K562 (cell line): Measurements from ENCODE around the gene TM2D3. TPM values are rescaled to one million over a fixed set of nuclear protein-coding genes. Genes with fewer than 3 reads are reported as not detected.

Experiments
- DACH1 ChIP-seq: fragments of 450-650 bp; IDR thresholded peaks from 2 replicates; pipeline ENCODE4 v1.6.1; 2018; ENCODE audit not compliant: partially characterized antibody
- GABPB2 ChIP-seq: fragments of 250-450 bp; sonication (Bioruptor Pico); conservative IDR thresholded peaks from 2 replicates; pipeline ENCODE4 v1.5.1; 2021; ENCODE audit warnings: mild to moderate bottlenecking
- JUND ChIP-seq, 2 experiments: IDR thresholded peaks; 2 replicates in 1 of 2; 3 replicates in 1 of 2; pipeline ENCODE4 v1.6.1; 2011; ENCODE audit warnings: borderline replicate concordance in 2 of 2, low read depth in 2 of 2, low read length in 2 of 2, improper control_type of control experiment in 1 of 2, missing biosample characterization in 1 of 2, missing genetic modification characterization in 1 of 2, missing genetic modification reagents in 1 of 2
- KAT8 ChIP-seq: fragments of 450-650 bp; IDR thresholded peaks from 2 replicates; pipeline ENCODE4 v1.6.1; 2016; ENCODE audit warnings: low read depth, mild to moderate bottlenecking
- MCM3 ChIP-seq: fragments of 450-650 bp; IDR thresholded peaks from 2 replicates; pipeline ENCODE4 v1.6.1; 2016
- MEF2A ChIP-seq: IDR thresholded peaks from 2 replicates; pipeline ENCODE4 v1.6.1; 2011; ENCODE audit warnings: low read depth, mild to moderate bottlenecking, low read length, moderate library complexity; ENCODE audit not compliant: control insufficient read depth
- MTF1 ChIP-seq: fragments of 250-450 bp; sonication (Bioruptor Pico); IDR thresholded peaks from 2 replicates; pipeline ENCODE4 v1.9.0; 2021; ENCODE audit warnings: moderate library complexity, mild to moderate bottlenecking, inconsistent platforms, borderline replicate concordance
- NFIC ChIP-seq: fragments of 450-650 bp; IDR thresholded peaks from 2 replicates; pipeline ENCODE4 v1.6.1; 2017; ENCODE audit warnings: mild to moderate bottlenecking, inconsistent platforms
- NR2C2 ChIP-seq, 2 experiments: fragments of 200-800 bp in 1 of 2; sonication (Bioruptor generic) in 1 of 2; sonication (generic) in 1 of 2; formaldehyde crosslinking in 1 of 2; IDR thresholded peaks; 2 replicates each; pipeline versions ENCODE4 v1.6.1 to v1.8.0; 2016 to 2022; ENCODE audit warnings: mild to moderate bottlenecking in 1 of 2, missing compliant biosample characterization in 1 of 2, missing genetic modification characterization in 1 of 2, missing genetic modification reagents in 1 of 2
- PHB ChIP-seq: fragments of 250-450 bp; sonication (Bioruptor Pico); IDR thresholded peaks from 2 replicates; pipeline ENCODE4 v1.5.0; 2021
- PURB ChIP-seq: sonication (generic); formaldehyde crosslinking; IDR thresholded peaks from 2 replicates; pipeline ENCODE4 v1.9.0; 2021; ENCODE audit warnings: low read depth, mild to moderate bottlenecking, missing genetic modification reagents
- RFX5 ChIP-seq: IDR thresholded peaks from 2 replicates; pipeline ENCODE4 v1.6.1; 2011; ENCODE audit warnings: low read depth, mild to moderate bottlenecking, improper control_type of control experiment, low read length
- WHSC1 ChIP-seq: IDR thresholded peaks from one replicate; pipeline ENCODE4 v1.6.1; 2012; ENCODE audit warnings: low read length, control low read depth, inconsistent platforms
- ZEB2 ChIP-seq: fragments of 450-650 bp; IDR thresholded peaks from 2 replicates; pipeline ENCODE4 v1.6.1; 2016
- ZNF174 ChIP-seq: fragments of 250-450 bp; sonication (Bioruptor Pico); IDR thresholded peaks from 2 replicates; pipeline ENCODE4 v1.4.0; 2020; ENCODE audit warnings: mild to moderate bottlenecking
- ZNF717 ChIP-seq: fragments of 250-450 bp; sonication (Bioruptor Pico); IDR thresholded peaks from 2 replicates; pipeline ENCODE4 v1.5.0; 2021
- polyA plus RNA-seq, 8 experiments: library from polyadenylated mRNA; depleted of rRNA in 4 of 8; stranded (reverse) in 5 of 8; unstranded in 3 of 8; fragments of >200 nt; fragmentation: Nextera tagmentation in 2 of 8; fragmentation: Illumina TruSeq in 1 of 8; extraction: Ambion mirVana in 2 of 8; extraction: Trizol in 1 of 8; gene quantifications; 2 replicates each; pipeline versions ENCODE4 v1.2.1 to v1.2.3, GENCODE V29; 2011 to 2014; ENCODE audit warnings: inconsistent platforms in 1 of 8, missing spikeins in 1 of 8
- total RNA-seq, 7 experiments: library from RNA; depleted of rRNA in 6 of 7; stranded (reverse); fragments of >200 nt in 6 of 7; fragmentation: Illumina TruSeq in 2 of 7; extraction: Trizol in 2 of 7; gene quantifications; 2 replicates each; pipeline versions ENCODE4 v1.2.1 to v1.2.3, GENCODE V29; 2011 to 2021; ENCODE audit warnings: low replicate concordance in 1 of 7
- TF ChIP-seq, protein P1 (sequence below): IDR thresholded peaks from 2 replicates; pipeline ENCODE4 v1.6.1; 2014; ENCODE audit warnings: antibody characterized with exemption
- TF ChIP-seq, protein P2 (sequence below): fragments of 450-650 bp; IDR thresholded peaks from one replicate; pipeline ENCODE4 v1.6.1; 2018; ENCODE audit warnings: mild to moderate bottlenecking, moderate library complexity; ENCODE audit not compliant: partially characterized antibody
- TF ChIP-seq, protein P3 (sequence below): sonication (generic); formaldehyde crosslinking; IDR thresholded peaks from 2 replicates; pipeline ENCODE4 v1.8.0; 2022; ENCODE audit warnings: mild to moderate bottlenecking, missing genetic modification reagents
- TF ChIP-seq, protein P4 (sequence below): fragments of 200-800 bp; sonication (Bioruptor generic); IDR thresholded peaks from 2 replicates; pipeline ENCODE4 v1.6.1; 2017; ENCODE audit warnings: missing genetic modification characterization, missing compliant biosample characterization

Gene TM2D3
- total and polyA plus RNA-seq, 9 of the 15 experiments (the other 6 are each of a cell fraction or from before 2014, with no cell fraction given), result 16.5 to 67.9 (median 31.3) TPM

DNA sequence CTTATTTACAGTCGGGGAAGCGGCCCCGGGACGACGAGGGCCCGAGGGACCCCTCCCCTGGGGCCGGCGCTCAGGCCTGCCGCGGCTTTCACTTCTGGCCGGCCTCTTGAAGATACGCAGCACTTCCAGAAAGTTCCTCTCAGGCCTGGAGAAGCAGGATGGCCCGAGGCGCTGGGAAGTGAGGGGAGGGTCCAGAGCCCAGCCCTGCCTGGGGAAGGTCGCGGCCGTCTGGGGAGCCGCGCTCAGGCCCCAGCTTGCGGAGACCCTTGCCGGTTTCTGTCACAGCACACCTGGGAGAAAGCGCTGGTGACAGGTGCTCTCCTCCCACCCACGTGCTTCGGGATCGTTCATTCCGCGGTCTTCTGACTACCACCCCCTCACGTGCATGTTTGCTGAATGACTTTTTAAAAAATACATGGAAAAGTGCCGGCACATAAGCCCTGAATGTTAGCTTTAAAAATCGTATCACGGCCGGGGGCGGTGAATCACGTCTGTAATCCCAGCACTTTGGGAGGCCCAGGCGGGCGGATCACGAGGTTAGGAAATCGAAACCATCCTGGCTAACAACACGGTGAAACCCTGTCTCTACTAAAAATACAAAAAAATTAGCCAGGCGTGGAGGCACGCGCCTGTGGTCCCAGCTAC, 727 bp upstream of the TM2D3 start (continued):
- TF ChIP-seq, protein P1, sequence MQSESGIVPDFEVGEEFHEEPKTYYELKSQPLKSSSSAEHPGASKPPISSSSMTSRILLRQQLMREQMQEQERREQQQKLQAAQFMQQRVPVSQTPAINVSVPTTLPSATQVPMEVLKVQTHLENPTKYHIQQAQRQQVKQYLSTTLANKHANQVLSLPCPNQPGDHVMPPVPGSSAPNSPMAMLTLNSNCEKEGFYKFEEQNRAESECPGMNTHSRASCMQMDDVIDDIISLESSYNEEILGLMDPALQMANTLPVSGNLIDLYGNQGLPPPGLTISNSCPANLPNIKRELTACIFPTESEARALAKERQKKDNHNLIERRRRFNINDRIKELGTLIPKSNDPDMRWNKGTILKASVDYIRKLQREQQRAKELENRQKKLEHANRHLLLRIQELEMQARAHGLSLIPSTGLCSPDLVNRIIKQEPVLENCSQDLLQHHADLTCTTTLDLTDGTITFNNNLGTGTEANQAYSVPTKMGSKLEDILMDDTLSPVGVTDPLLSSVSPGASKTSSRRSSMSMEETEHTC, result 0 out of 2 replicates have a peak, but pooled peaks have one; percentile 30
- no peak for TF ChIP-seq DACH1
- TF ChIP-seq, protein P2, sequence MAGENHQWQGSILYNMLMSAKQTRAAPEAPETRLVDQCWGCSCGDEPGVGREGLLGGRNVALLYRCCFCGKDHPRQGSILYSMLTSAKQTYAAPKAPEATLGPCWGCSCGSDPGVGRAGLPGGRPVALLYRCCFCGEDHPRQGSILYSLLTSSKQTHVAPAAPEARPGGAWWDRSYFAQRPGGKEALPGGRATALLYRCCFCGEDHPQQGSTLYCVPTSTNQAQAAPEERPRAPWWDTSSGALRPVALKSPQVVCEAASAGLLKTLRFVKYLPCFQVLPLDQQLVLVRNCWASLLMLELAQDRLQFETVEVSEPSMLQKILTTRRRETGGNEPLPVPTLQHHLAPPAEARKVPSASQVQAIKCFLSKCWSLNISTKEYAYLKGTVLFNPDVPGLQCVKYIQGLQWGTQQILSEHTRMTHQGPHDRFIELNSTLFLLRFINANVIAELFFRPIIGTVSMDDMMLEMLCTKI, result no peak
- TF ChIP-seq PURB (CRISPR knock-in tag), result no peak
- TF ChIP-seq MCM3, result no peak
- no peak for TF ChIP-seq RFX5
- TF ChIP-seq, protein P3, sequence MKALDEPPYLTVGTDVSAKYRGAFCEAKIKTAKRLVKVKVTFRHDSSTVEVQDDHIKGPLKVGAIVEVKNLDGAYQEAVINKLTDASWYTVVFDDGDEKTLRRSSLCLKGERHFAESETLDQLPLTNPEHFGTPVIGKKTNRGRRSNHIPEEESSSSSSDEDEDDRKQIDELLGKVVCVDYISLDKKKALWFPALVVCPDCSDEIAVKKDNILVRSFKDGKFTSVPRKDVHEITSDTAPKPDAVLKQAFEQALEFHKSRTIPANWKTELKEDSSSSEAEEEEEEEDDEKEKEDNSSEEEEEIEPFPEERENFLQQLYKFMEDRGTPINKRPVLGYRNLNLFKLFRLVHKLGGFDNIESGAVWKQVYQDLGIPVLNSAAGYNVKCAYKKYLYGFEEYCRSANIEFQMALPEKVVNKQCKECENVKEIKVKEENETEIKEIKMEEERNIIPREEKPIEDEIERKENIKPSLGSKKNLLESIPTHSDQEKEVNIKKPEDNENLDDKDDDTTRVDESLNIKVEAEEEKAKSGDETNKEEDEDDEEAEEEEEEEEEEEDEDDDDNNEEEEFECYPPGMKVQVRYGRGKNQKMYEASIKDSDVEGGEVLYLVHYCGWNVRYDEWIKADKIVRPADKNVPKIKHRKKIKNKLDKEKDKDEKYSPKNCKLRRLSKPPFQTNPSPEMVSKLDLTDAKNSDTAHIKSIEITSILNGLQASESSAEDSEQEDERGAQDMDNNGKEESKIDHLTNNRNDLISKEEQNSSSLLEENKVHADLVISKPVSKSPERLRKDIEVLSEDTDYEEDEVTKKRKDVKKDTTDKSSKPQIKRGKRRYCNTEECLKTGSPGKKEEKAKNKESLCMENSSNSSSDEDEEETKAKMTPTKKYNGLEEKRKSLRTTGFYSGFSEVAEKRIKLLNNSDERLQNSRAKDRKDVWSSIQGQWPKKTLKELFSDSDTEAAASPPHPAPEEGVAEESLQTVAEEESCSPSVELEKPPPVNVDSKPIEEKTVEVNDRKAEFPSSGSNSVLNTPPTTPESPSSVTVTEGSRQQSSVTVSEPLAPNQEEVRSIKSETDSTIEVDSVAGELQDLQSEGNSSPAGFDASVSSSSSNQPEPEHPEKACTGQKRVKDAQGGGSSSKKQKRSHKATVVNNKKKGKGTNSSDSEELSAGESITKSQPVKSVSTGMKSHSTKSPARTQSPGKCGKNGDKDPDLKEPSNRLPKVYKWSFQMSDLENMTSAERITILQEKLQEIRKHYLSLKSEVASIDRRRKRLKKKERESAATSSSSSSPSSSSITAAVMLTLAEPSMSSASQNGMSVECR (CRISPR knock-in tag), result no peak
- no peak for TF ChIP-seq NFIC
- peak; percentile 31; the same call in 1 of the 2 replicates for TF ChIP-seq ZEB2
- TF ChIP-seq KAT8, result no peak
- TF ChIP-seq, protein P4, sequence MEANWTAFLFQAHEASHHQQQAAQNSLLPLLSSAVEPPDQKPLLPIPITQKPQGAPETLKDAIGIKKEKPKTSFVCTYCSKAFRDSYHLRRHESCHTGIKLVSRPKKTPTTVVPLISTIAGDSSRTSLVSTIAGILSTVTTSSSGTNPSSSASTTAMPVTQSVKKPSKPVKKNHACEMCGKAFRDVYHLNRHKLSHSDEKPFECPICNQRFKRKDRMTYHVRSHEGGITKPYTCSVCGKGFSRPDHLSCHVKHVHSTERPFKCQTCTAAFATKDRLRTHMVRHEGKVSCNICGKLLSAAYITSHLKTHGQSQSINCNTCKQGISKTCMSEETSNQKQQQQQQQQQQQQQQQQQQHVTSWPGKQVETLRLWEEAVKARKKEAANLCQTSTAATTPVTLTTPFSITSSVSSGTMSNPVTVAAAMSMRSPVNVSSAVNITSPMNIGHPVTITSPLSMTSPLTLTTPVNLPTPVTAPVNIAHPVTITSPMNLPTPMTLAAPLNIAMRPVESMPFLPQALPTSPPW (CRISPR knock-in tag), result no peak
- no peak for TF ChIP-seq MTF1 (CRISPR knock-in tag)
- TF ChIP-seq NR2C2 (CRISPR knock-in tag; IDR thresholded peaks at IDR 0.05), result no peak
- TF ChIP-seq NR2C2 (tag; IDR thresholded peaks at IDR 0.05), result peak; percentile 82; the same call in 1 of the 2 replicates
- no peak for TF ChIP-seq MEF2A
- TF ChIP-seq PHB (CRISPR knock-in tag), result no peak
- no peak for TF ChIP-seq GABPB2 (CRISPR knock-in tag)
- no peak for TF ChIP-seq ZNF174 (CRISPR knock-in tag)
- no peak for TF ChIP-seq JUND (IDR thresholded peaks at IDR 0.05; ENCODE audit: borderline replicate concordance, low read depth, low read length)
- TF ChIP-seq JUND (tag; IDR thresholded peaks at IDR 0.05; ENCODE audit: borderline replicate concordance, low read depth, low read length), result no peak
- TF ChIP-seq ZNF717 (CRISPR knock-in tag), result 0 out of 2 replicates have a peak, but pooled peaks have one; percentile 39
- TF ChIP-seq WHSC1, result no peak
